ENCODE results near the gene NTF3.

DNA sequence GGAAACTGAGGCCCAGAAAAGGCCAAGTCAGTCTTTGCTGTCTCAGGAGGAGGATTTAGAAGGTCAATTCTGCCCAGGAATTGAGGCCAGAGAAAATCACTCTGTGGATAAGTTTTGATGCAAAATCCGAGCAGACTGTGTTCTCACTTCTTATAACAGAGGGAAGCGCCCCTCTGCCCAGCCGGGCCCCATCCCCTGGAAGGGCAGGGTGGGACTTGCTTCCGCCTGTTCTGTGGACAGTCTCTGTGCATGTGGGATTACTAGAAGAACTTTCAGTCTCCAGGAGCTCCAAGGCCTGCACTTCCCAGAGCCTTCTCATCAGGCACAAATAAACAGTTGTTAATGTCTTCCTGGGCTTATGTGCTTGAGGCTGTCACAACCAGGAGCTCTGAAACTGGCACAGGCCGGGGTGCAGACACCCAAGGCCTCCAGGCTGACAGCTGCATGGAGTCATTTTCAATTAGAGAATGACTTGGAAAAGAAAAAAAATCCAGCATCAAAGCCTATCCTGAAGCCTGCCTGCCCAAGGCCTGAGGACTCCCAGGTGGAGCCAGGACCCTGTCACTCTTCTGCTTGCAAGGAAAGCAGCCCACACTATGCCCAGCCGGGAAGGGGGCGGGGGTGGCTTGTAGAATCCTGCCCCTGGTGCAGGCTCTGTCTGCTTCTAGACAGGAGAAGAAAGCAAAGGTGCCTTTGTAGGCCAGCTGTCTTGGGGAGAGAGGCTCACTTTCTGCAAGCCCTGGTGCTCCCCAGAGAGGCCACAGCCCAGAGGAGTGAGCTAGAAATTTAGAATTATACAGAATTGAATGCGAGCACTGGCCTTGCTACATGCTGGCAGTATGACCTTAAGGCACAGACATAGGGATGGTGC, 84.7 kb downstream of the NTF3 start:
- TF ChIP-seq, protein P1, sequence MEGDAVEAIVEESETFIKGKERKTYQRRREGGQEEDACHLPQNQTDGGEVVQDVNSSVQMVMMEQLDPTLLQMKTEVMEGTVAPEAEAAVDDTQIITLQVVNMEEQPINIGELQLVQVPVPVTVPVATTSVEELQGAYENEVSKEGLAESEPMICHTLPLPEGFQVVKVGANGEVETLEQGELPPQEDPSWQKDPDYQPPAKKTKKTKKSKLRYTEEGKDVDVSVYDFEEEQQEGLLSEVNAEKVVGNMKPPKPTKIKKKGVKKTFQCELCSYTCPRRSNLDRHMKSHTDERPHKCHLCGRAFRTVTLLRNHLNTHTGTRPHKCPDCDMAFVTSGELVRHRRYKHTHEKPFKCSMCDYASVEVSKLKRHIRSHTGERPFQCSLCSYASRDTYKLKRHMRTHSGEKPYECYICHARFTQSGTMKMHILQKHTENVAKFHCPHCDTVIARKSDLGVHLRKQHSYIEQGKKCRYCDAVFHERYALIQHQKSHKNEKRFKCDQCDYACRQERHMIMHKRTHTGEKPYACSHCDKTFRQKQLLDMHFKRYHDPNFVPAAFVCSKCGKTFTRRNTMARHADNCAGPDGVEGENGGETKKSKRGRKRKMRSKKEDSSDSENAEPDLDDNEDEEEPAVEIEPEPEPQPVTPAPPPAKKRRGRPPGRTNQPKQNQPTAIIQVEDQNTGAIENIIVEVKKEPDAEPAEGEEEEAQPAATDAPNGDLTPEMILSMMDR (IDR thresholded peaks at IDR 0.05), result no peak
- no peak for TF ChIP-seq POLR2A (IDR thresholded peaks at IDR 0.05)

Data from right lobe of liver (tissue), 4 donors.